Measurements from ENCODE around the gene NRXN3.

DNA sequence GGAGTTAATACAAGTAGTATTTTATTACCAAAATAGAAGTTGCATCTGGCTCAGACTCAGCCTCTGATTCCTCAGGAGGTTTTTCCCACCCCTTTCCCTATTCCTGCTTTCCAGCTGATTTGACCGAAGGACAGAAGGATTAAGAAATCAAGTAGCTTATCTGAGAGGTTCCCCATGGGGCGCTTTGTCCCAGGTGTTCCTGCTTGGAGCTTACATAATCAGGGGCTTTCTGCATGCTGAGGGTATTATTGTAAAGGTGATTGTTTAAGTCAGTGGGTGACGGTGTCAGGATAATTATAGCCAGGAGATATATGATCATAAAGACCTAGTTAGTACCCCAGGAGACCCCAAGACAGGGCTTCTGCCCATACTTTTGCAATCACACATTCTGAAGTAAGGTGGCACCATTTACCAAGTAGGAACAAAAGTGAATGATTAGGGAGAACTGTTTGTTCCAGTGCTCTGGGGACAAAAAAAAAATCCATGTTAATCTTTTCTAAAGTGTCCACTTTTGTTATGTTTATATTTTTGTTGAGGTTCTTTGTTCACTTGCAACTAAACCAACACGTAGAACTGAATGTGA lies 921.3 kb downstream of the NRXN3 start:
- TF ChIP-seq, protein P1, sequence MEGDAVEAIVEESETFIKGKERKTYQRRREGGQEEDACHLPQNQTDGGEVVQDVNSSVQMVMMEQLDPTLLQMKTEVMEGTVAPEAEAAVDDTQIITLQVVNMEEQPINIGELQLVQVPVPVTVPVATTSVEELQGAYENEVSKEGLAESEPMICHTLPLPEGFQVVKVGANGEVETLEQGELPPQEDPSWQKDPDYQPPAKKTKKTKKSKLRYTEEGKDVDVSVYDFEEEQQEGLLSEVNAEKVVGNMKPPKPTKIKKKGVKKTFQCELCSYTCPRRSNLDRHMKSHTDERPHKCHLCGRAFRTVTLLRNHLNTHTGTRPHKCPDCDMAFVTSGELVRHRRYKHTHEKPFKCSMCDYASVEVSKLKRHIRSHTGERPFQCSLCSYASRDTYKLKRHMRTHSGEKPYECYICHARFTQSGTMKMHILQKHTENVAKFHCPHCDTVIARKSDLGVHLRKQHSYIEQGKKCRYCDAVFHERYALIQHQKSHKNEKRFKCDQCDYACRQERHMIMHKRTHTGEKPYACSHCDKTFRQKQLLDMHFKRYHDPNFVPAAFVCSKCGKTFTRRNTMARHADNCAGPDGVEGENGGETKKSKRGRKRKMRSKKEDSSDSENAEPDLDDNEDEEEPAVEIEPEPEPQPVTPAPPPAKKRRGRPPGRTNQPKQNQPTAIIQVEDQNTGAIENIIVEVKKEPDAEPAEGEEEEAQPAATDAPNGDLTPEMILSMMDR (conservative IDR thresholded peaks at IDR 0.05 in 1 of 2, IDR thresholded peaks at IDR 0.05 in 1 of 2; ENCODE audit: extremely low read depth in 1 of 2, insufficient read depth in 1 of 2, low read depth in 1 of 2, low read length in 2 of 2) = no peak
- TF ChIP-seq EZH2 (IDR thresholded peaks at IDR 0.05; ENCODE audit: borderline replicate concordance, low read length) = no peak

All from mammary epithelial cell (primary cell).